Activated CD8-positive, alpha-beta T cell treated with anti-CD3 and anti-CD28 coated beads, Interleukin-2, amount 10 ng/mL, durations not matched to agents 7 days and 5 days (primary cell): Measurements from ENCODE around the gene XCL1. TPM values are rescaled to one million over a fixed set of nuclear protein-coding genes. Genes with fewer than 3 reads are reported as not detected.
A peak's percentile ranks its signal among the peaks of the same experiment; 100 is the strongest.
"Not testable (repeated sequence)": the region's sequence is repeated elsewhere in the genome, so short reads cannot be mapped to it uniquely, and the experiment has no call there.

ENCODE experiments used
- ATAC-seq: fragments of 150-1000 bp; cut with Tn5 transposase; one replicate; pipeline ENCODE4 v1.10.0; 2021; ENCODE audit warnings: moderate library complexity
- CTCF ChIA-PET: fragments of 350-600 bp; sonication (Branson Sonifier 250); formaldehyde crosslinking; loops from one replicate; lab custom pipeline; 2021; ENCODE audit warnings: antibody characterized with exemption; lab: Charles Lee
- POLR2A ChIA-PET: fragments of 350-600 bp; sonication (Branson Sonifier 250); formaldehyde crosslinking; loops from one replicate; lab custom pipeline; 2021; ENCODE audit warnings: antibody characterized with exemption; lab: Charles Lee
- DNase-seq: peaks from one replicate; pipeline ENCODE4 v3.0.0-alpha.2; 2020
- H3K27ac Mint-ChIP-seq: one replicate; pipeline ENCODE4 v1.8.0; 2021; ENCODE audit warnings: mild to moderate bottlenecking, mixed read lengths
- H3K27me3 Mint-ChIP-seq: one replicate; pipeline ENCODE4 v1.8.0; 2021; ENCODE audit warnings: low read depth, mixed read lengths
- H3K36me3 Mint-ChIP-seq: one replicate; pipeline ENCODE4 v1.8.0; 2021; ENCODE audit warnings: low read depth, mixed read lengths
- H3K4me1 Mint-ChIP-seq: one replicate; pipeline ENCODE4 v1.8.0; 2021; ENCODE audit warnings: low read depth, mixed read lengths
- H3K4me3 Mint-ChIP-seq: one replicate; pipeline ENCODE4 v1.8.0; 2021; ENCODE audit warnings: mild to moderate bottlenecking, mixed read lengths
- H3K9me3 Mint-ChIP-seq: one replicate; pipeline ENCODE4 v1.8.0; 2022; ENCODE audit warnings: mixed read lengths; ENCODE audit not compliant: insufficient read depth
- total RNA-seq, 2 experiments: library from RNA; stranded (reverse); gene quantifications; one replicate each; pipeline ENCODE4 v1.2.3, GENCODE V29; 2021

The XCL1 gene, protein sequence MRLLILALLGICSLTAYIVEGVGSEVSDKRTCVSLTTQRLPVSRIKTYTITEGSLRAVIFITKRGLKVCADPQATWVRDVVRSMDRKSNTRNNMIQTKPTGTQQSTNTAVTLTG
- total RNA-seq, result 10 to 100 TPM; 38.3 to 41.8 TPM

- H3K27me3 Mint-ChIP-seq, POLR2A ChIA-PET, H3K9me3 Mint-ChIP-seq: not testable (repeated sequence)
- ATAC-seq (peak; percentile 74), DNase-seq (peak; percentile 55)
- Mint-ChIP-seq H3K36me3 (peaks cover 49% of the 10 kb centered on the region), H3K4me3 (peak within 1 kb of the TSS; percentile 80), H3K27ac (peak within 1 kb of the TSS; percentile 91), H3K4me1 (peaks cover 71% of the 10 kb centered on the region)
- CTCF ChIA-PET, result interaction anchor here (1.3 kb wide), 1 partner anchor 108 kb away, joined by 3 read pairs; no protein-coding TSS in a partner anchor
These were observed at the start of gene XCL1 for GRCh38 chr1:168576245-168576688. Gene XCL1, plus strand, starts transcription at chr1:168576605. Its CDS starts 33 bp downstream, at chr1:168576638.

- no peaks in the 10 kb centered on the region for H3K27me3 Mint-ChIP-seq
- H3K27ac Mint-ChIP-seq, result no peak overlapping the region
- ChIA-PET POLR2A (no interaction called here), CTCF (no interaction called here)
- peaks cover 19% of the 10 kb centered on the region for H3K36me3 Mint-ChIP-seq
- DNase-seq, result no peak
- H3K4me1 Mint-ChIP-seq, result peaks cover 52% of the 10 kb centered on the region
- peaks cover 23% of the 10 kb centered on the region for H3K9me3 Mint-ChIP-seq
- no peak for ATAC-seq
- no peak overlapping the region for H3K4me3 Mint-ChIP-seq
These were observed 46.9 kb upstream of the XCL1 start for GRCh38 chr1:168529518-168529917.

- ChIA-PET POLR2A (interaction anchor here (3.5 kb wide), 1 partner anchor 11 kb away, joined by 29 read pairs; no protein-coding TSS in a partner anchor), CTCF (interaction anchor here (1.0 kb wide), 1 partner anchor 93 kb away, joined by 3 read pairs; no protein-coding TSS in a partner anchor)
- H3K9me3 Mint-ChIP-seq, result peaks cover 17% of the 10 kb centered on the region
- H3K4me1 Mint-ChIP-seq, result peaks cover 68% of the 10 kb centered on the region
- H3K36me3 Mint-ChIP-seq, result peaks cover 16% of the 10 kb centered on the region
- peak; percentile 52 for DNase-seq
- peak; percentile 83 for ATAC-seq
- peak overlapping the region; percentile 16 for H3K4me3 Mint-ChIP-seq
- H3K27ac Mint-ChIP-seq, result peak overlapping the region; percentile 81
- no peaks in the 10 kb centered on the region for H3K27me3 Mint-ChIP-seq
These were observed 44.6 kb upstream of the XCL1 start for GRCh38 chr1:168531615-168532345.

GRCh38 chr1:168535536-168535935, 40.9 kb upstream of the XCL1 start:
- POLR2A ChIA-PET, result interaction anchor here (1.0 to 2.9 kb wide), 6 partner anchors 15 to 91 kb away, joined by 3 to 31 read pairs (median 6); no protein-coding TSS in a partner anchor
- peak overlapping the region; percentile 61 for H3K4me3 Mint-ChIP-seq
- H3K36me3 Mint-ChIP-seq, result peaks cover 49% of the 10 kb centered on the region
- peak; percentile 89 for ATAC-seq
- peaks cover 89% of the 10 kb centered on the region for H3K4me1 Mint-ChIP-seq
- CTCF ChIA-PET, result interaction anchor here (0.7 to 5.0 kb wide), 21 partner anchors 10 to 300 kb away, joined by 3 to 26 read pairs (median 3); no protein-coding TSS in a partner anchor
- no peaks in the 10 kb centered on the region for H3K27me3 Mint-ChIP-seq
- H3K9me3 Mint-ChIP-seq, result peaks cover 42% of the 10 kb centered on the region
- peak; percentile 75 for DNase-seq
- peak overlapping the region; percentile 92 for H3K27ac Mint-ChIP-seq

DNA sequence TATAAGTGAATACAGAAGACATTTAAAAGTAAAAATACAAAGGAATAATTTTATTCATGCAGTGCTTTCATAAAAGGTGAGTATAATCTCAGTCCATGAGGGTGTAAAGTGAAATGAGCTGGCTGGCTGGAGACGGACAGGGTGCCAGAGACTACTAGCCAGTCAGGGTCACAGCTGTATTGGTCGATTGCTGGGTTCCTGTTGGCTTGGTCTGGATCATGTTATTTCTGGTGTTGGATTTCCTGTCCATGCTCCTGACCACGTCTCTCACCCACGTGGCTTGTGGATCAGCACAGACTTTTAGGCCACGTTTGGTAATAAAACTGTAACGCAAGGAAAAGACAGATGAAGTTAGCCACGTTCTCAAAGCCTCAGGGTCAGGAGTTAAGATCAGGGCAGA, 35.6 kb upstream of the XCL1 start:
- Mint-ChIP-seq H3K4me1 (peaks cover 75% of the 10 kb centered on the region), H3K9me3 (peaks cover 42% of the 10 kb centered on the region), H3K4me3 (peak overlapping the region; percentile 8), H3K27ac (peak overlapping the region; percentile 25), H3K36me3 (peaks cover 68% of the 10 kb centered on the region)
- ATAC-seq, CTCF ChIA-PET, DNase-seq, H3K27me3 Mint-ChIP-seq: not testable (repeated sequence)
- POLR2A ChIA-PET, result interaction anchor here (0.6 kb wide), 1 partner anchor 70 kb away, joined by 3 read pairs; no protein-coding TSS in a partner anchor

GRCh38 chr1:168542978-168543377, 33.4 kb upstream of the XCL1 start:
- ATAC-seq, DNase-seq, H3K27me3 Mint-ChIP-seq: not testable (repeated sequence)
- Mint-ChIP-seq H3K27ac (peak overlapping the region; percentile 79), H3K36me3 (peaks cover 65% of the 10 kb centered on the region), H3K4me3 (peak overlapping the region; percentile 78), H3K4me1 (peaks cover 63% of the 10 kb centered on the region), H3K9me3 (peaks cover 24% of the 10 kb centered on the region)
- ChIA-PET POLR2A (interaction anchor here (1.0 to 1.3 kb wide), 2 partner anchors 23 to 35 kb away, joined by 4 to 5 read pairs; no protein-coding TSS in a partner anchor), CTCF (interaction anchor here (1.0 to 2.3 kb wide), 2 partner anchors 21 to 200 kb away, joined by 3 to 5 read pairs; no protein-coding TSS in a partner anchor)

DNA sequence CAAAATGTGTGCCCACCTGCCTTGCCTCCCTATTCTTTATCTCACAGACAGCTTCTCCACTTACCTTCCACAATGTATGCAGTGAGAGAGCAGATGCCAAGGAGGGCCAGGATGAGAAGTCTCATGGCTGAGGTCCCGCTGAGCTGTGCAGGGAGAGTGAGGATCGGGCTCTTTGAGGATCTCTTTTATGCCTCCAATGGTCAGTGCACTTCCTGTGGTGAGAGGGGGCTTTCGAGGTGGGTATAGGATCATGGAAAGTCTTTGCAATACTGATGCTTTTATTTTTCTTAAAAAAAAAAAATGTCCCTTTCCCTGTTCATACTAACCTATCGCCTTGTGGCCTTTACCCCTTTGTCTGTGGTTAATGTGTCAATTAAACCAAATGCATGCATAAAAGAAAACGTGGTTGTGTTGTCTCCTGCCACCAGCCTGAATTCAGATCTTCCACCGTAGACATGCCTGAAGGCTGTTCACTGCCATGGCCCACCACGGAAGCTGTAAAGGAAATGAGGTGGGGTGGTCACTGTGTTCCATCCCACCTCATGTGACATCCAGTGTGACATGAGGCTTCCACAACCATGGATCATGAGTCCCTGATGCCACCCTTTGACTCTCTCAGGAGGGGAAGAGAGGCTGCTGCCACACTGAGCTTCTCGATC, 32.4 kb upstream of the XCL1 start, which contains the start of gene XCL2:
TSS of gene XCL2 (minus strand) at position 158 of the 659 bp plus-strand sequence. CDS start at position 125, 33 bp downstream.
- Mint-ChIP-seq H3K27ac (peak within 1 kb of the TSS; percentile 93), H3K4me1 (peaks cover 53% of the 10 kb centered on the region), H3K9me3 (peaks cover 23% of the 10 kb centered on the region), H3K4me3 (peak within 1 kb of the TSS; percentile 81), H3K36me3 (peaks cover 64% of the 10 kb centered on the region)
- CTCF ChIA-PET, H3K27me3 Mint-ChIP-seq: not testable (repeated sequence)
- ATAC-seq, result peak; percentile 84
- POLR2A ChIA-PET, result interaction anchor here (1.3 kb wide), 1 partner anchor 34 kb away, joined by 4 read pairs; no protein-coding TSS in a partner anchor
- peak; percentile 40 for DNase-seq

- CTCF ChIA-PET, result interaction anchor here (1.1 to 2.1 kb wide), 2 partner anchors 10 to 57 kb away, joined by 5 read pairs; no protein-coding TSS in a partner anchor
- Mint-ChIP-seq H3K9me3 (peaks cover 13% of the 10 kb centered on the region), H3K36me3 (peaks cover 58% of the 10 kb centered on the region), H3K27ac (peak overlapping the region; percentile 45), H3K4me1 (peaks cover 44% of the 10 kb centered on the region)
- DNase-seq, POLR2A ChIA-PET, H3K27me3 Mint-ChIP-seq, ATAC-seq, H3K4me3 Mint-ChIP-seq: not testable (repeated sequence)
These were observed 30.5 kb upstream of the XCL1 start for GRCh38 chr1:168545678-168546552.

DNA sequence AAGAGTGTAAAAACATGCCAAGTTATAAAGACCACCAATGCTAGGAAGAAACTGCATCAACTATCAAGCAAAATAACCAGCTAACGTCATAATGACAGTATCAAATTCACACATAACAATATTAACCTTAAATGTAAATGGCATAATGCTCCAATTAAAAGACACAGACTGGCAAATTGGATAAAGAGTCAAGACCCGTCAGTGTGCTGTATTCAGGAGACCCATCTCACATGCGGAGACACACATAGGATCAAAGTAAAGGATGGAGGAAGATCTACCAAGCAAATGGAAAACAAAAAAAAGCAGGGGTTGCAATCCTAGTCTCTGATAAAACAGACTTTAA, 29.9 kb upstream of the XCL1 start:
- Mint-ChIP-seq H3K36me3 (peaks cover 52% of the 10 kb centered on the region), H3K4me1 (peaks cover 41% of the 10 kb centered on the region)
- POLR2A ChIA-PET, H3K4me3 Mint-ChIP-seq, H3K27ac Mint-ChIP-seq, H3K27me3 Mint-ChIP-seq, ATAC-seq, DNase-seq, H3K9me3 Mint-ChIP-seq: not testable (repeated sequence)
- CTCF ChIA-PET, result interaction anchor here (1.1 to 2.1 kb wide), 2 partner anchors 11 to 57 kb away, joined by 5 read pairs; no protein-coding TSS in a partner anchor

DNA sequence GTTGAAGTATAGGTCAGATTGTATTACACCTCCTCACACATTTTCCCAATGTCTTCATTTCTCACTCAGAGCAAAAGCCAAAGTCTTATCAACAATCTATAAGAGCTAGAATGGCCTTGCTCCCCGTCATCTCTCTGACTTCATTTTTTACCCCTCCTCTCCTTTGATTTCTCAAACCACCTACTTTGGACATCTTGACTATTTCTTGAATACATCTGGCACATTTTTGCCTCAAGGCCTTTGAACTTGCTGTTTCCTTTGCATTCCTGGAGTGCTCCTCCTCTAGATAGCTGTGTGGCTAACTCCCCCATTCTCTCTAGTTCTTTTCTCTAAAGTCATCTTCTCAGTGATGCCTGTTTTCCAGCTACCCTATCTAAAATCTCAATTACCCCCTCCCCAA, 25.4 kb upstream of the XCL1 start:
- peaks cover 50% of the 10 kb centered on the region for H3K4me1 Mint-ChIP-seq
- no peak overlapping the region for H3K27ac Mint-ChIP-seq
- CTCF ChIA-PET, result no interaction called here
- ATAC-seq (no peak), DNase-seq (no peak)
- H3K36me3 Mint-ChIP-seq, result peaks cover 40% of the 10 kb centered on the region
- POLR2A ChIA-PET, result interaction anchor here (1.3 kb wide), 1 partner anchor 27 kb away, joined by 3 read pairs; no protein-coding TSS in a partner anchor
- peaks cover 4% of the 10 kb centered on the region for H3K9me3 Mint-ChIP-seq
- H3K27me3 Mint-ChIP-seq, result no peaks in the 10 kb centered on the region
- no peak overlapping the region for H3K4me3 Mint-ChIP-seq
